Smooth muscle cell (in vitro differentiated cells): ENCODE measurements around the gene MRTFA. TPM values are rescaled to one million over a fixed set of nuclear protein-coding genes. Genes with fewer than 3 reads are reported as not detected.
"Not testable (repeated sequence)": the region's sequence is repeated elsewhere in the genome, so short reads cannot be mapped to it uniquely, and the experiment has no call there.

ENCODE experiments used
- DNase-seq: peaks from one replicate; lab custom pipeline; 2025; ENCODE audit not compliant: unreplicated experiment; lab: John Stamatoyannopoulos, UW
- H2AFZ ChIP-seq: fragments of 200-600 bp; sonication (generic); 2 replicates; pipeline ENCODE4 v1.6.0; 2016; ENCODE audit warnings: antibody characterized with exemption, low read depth, mild to moderate bottlenecking
- H3F3A ChIP-seq: fragments of 200-600 bp; sonication (generic); 2 replicates; pipeline ENCODE4 v1.6.0; 2017; ENCODE audit warnings: antibody characterized with exemption, low read depth
- H3K27ac ChIP-seq: fragments of 200-600 bp; sonication (generic); 2 replicates; pipeline ENCODE4 v1.5.1; 2016; ENCODE audit warnings: low read depth, mild to moderate bottlenecking
- H3K27me3 ChIP-seq: fragments of 200-600 bp; sonication (generic); 2 replicates; pipeline ENCODE4 v1.6.1; 2016; ENCODE audit warnings: low read depth, mild to moderate bottlenecking
- H3K36me3 ChIP-seq: fragments of 200-600 bp; sonication (generic); 2 replicates; pipeline ENCODE4 v1.5.1; 2016; ENCODE audit warnings: low read depth
- H3K4me1 ChIP-seq: fragments of 200-600 bp; sonication (generic); 2 replicates; pipeline ENCODE4 v1.5.1; 2016; ENCODE audit warnings: low read depth
- H3K4me2 ChIP-seq: fragments of 200-600 bp; sonication (generic); 2 replicates; pipeline ENCODE4 v1.6.0; 2016; ENCODE audit warnings: mild to moderate bottlenecking
- H3K4me3 ChIP-seq: fragments of 200-600 bp; sonication (generic); 2 replicates; pipeline ENCODE4 v1.5.1; 2016; ENCODE audit warnings: mild to moderate bottlenecking
- H3K79me2 ChIP-seq: fragments of 200-600 bp; sonication (generic); 2 replicates; pipeline ENCODE4 v1.6.0; 2016; ENCODE audit warnings: low read depth, mild to moderate bottlenecking
- H3K9ac ChIP-seq: fragments of 200-600 bp; sonication (generic); 2 replicates; pipeline ENCODE4 v1.6.0; 2016; ENCODE audit warnings: low read depth
- H3K9me3 ChIP-seq: fragments of 200-600 bp; sonication (generic); replicated peaks from 2 replicates; pipeline ENCODE4 v1.5.1; 2016; ENCODE audit warnings: low read depth
- H4K20me1 ChIP-seq: fragments of 200-600 bp; sonication (generic); 2 replicates; pipeline ENCODE4 v1.6.0; 2016; ENCODE audit warnings: low read depth
- CTCF ChIP-seq: fragments of 200-600 bp; sonication (generic); IDR thresholded peaks from 2 replicates; pipeline ENCODE4 v1.5.1; 2017; ENCODE audit warnings: borderline replicate concordance, mild to moderate bottlenecking, antibody characterized with exemption; ENCODE audit not compliant: insufficient read depth, poor library complexity, severe bottlenecking
- WGBS: methylation state at CpG from one replicate; pipeline ENCODE4 v1.1.7; 2016; ENCODE audit warnings: low lambda C conversion rate; 5-methylcytosine and 5-hydroxymethylcytosine counted together
- polyA plus RNA-seq: library from polyadenylated mRNA; unstranded; fragments of >200 nt; fragmentation: Nextera tagmentation; extraction: Ambion mirVana; gene quantifications from 2 replicates; pipeline ENCODE4 v1.2.1, GENCODE V29; 2016
- total RNA-seq: library from RNA; depleted of rRNA; stranded (reverse); fragments of >200 nt; gene quantifications from 2 replicates; pipeline ENCODE4 v1.2.3, GENCODE V29; 2014

Gene MRTFA
- total and polyA plus RNA-seq, 2 experiments from 2014 or later: 25.5 to 41.7 TPM

DNA sequence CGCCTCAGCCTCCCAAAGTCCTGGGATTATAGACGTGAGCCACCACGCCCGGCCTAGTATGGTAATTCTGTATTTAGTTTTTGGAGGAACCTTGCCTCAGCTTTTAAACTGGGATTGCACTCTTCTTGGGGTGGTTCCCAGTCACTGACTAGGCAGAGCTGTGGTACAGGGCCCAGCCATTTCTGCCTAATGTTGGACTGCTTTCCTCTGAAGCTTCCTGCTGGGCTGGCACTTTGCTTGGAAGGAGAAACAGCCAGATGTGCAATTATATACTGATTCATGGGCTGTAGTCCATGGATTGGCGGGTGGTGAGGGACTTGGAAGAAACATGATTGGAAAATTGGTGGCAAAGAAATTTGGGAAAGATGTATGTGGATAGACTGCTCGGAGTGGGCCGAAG is 25.2 kb upstream of the MRTFA start:
- Histone ChIP-seq H3F3A (peaks cover 20% of the 10 kb centered on the region), H4K20me1 (no peaks in the 10 kb centered on the region), H2AFZ (no peak overlapping the region), H3K36me3 (no peaks in the 10 kb centered on the region), H3K27me3 (no peaks in the 10 kb centered on the region), H3K9ac (no peak overlapping the region), H3K79me2 (no peaks in the 10 kb centered on the region), H3K4me3 (no peak overlapping the region), H3K4me2 (no peak overlapping the region), H3K27ac (no peak overlapping the region), H3K9me3 (no peaks in the 10 kb centered on the region), H3K4me1 (no peaks in the 10 kb centered on the region)
- no peak for TF ChIP-seq CTCF
- 95% methylated on average over 7 of the region's 7 CpGs for WGBS
- no peak for DNase-seq

GRCh38 chr22:40660730-40661129 is 24.2 kb upstream of the MRTFA start:
- no peaks in the 10 kb centered on the region for H3K36me3 ChIP-seq
- H3K27me3 ChIP-seq: no peaks in the 10 kb centered on the region
- no peak overlapping the region for H3K4me3 ChIP-seq
- no peak overlapping the region for H3K4me2 ChIP-seq
- no peak overlapping the region for H3K9ac ChIP-seq
- no peak for TF ChIP-seq CTCF
- H3K4me1 ChIP-seq: no peaks in the 10 kb centered on the region
- H3K79me2 ChIP-seq: no peaks in the 10 kb centered on the region
- DNase-seq: no peak
- WGBS: 82% methylated on average over 3 of the region's 3 CpGs
- H3K27ac ChIP-seq: no peak overlapping the region
- H2AFZ ChIP-seq: no peak overlapping the region
- peaks cover 14% of the 10 kb centered on the region for H3F3A ChIP-seq
- no peaks in the 10 kb centered on the region for H4K20me1 ChIP-seq
- no peaks in the 10 kb centered on the region for H3K9me3 ChIP-seq

DNA sequence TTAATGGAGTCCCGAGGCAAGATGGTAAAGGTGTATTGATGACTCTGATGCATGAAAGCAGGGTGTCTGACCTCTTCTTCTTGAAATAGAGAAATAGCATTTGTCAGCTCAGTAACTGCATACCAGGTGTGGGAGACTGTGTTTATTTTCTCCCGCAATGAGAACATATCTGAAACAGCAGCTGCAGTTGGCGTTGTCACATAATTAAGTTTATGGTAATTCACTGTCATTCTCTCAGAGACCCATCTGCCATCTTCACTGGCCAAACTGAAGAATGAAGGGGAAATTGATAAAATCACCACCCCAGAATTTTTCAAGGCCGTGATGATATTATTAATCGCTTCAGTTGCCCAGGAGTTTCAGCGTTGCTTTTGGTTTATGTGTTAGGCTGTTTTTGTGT is 22.6 kb upstream of the MRTFA start:
- Histone ChIP-seq H3K27ac (no peak overlapping the region), H3K4me1 (peaks cover 11% of the 10 kb centered on the region), H3F3A (peaks cover 12% of the 10 kb centered on the region), H3K4me3 (no peak overlapping the region), H3K4me2 (no peak overlapping the region), H3K9me3 (no peaks in the 10 kb centered on the region), H3K9ac (no peak overlapping the region), H4K20me1 (no peaks in the 10 kb centered on the region), H3K36me3 (no peaks in the 10 kb centered on the region), H3K79me2 (no peaks in the 10 kb centered on the region), H3K27me3 (no peaks in the 10 kb centered on the region), H2AFZ (no peak overlapping the region)
- no peak for TF ChIP-seq CTCF
- WGBS: 95% methylated on average over 6 of the region's 6 CpGs
- no peak for DNase-seq

DNA sequence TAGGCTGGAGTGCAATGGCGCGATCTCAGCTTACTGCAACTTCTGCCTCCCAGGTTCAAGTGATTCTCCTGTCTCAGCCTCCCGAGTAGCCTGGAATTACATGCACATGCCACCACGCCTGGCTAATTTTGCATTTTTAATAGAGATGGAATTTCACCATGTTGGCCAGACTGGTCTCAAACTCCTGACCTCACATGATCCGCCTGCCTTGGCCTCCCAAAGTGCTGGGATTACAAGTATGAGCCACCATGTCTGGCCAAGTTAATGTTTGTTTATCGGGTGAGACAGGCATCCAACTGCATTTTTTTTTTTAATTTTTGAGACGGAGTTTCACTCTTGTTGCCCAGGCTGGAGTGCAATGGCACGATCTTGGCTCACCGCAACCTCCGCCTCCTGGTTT is 20.1 kb upstream of the MRTFA start:
- not testable (repeated sequence) for H3K36me3 ChIP-seq, H3K9ac ChIP-seq, H3K27me3 ChIP-seq, H3K4me3 ChIP-seq, H3K4me2 ChIP-seq, H3K27ac ChIP-seq, H2AFZ ChIP-seq, H4K20me1 ChIP-seq, H3K9me3 ChIP-seq, H3K79me2 ChIP-seq, DNase-seq
- Histone ChIP-seq H3F3A (peaks cover 16% of the 10 kb centered on the region), H3K4me1 (peaks cover 16% of the 10 kb centered on the region)
- 87% methylated on average over 10 of the region's 10 CpGs for WGBS

DNA sequence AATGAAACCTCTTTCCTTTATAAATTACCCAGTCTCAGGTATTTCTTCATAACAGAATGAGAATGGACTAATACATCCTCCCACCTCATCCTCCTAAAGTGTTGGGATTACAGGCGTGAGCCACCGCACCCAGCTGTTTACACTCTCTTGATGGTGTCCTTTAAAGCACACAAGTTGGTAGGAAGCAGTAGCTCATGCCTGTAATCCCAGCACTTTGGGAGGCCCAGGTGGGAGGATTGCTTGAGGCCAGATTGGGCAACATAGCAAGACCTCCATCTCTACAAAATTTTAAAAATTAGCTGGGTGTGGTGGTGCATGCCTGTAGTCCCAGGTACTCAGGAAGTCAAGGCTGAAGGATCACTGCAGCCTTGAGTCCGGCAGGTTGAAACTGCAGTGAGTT is 19.4 kb upstream of the MRTFA start:
- H3K36me3 ChIP-seq, H3K9ac ChIP-seq, H3K9me3 ChIP-seq, H3K79me2 ChIP-seq, H4K20me1 ChIP-seq, H3K4me3 ChIP-seq, DNase-seq, H3K27me3 ChIP-seq, H2AFZ ChIP-seq, H3K4me2 ChIP-seq: not testable (repeated sequence)
- H3K4me1 ChIP-seq: peaks cover 20% of the 10 kb centered on the region
- 100% methylated on average over 3 of the region's 3 CpGs for WGBS
- peak overlapping the region; percentile 98 for H3K27ac ChIP-seq
- peaks cover 20% of the 10 kb centered on the region for H3F3A ChIP-seq
